GM21515 (cell line): Measurements from ENCODE around the gene USP49.

ENCODE experiments used
- ATAC-seq: cut with Tn5 transposase; IDR thresholded peaks from one replicate; pipeline ENCODE4 v1.9.1; 2021; ENCODE audit not compliant: unreplicated experiment

USP49 gene

GRCh38 chr6:41759905-41760579 is 135.1 kb downstream of the USP49 start:
- ATAC-seq, result no peak

DNA sequence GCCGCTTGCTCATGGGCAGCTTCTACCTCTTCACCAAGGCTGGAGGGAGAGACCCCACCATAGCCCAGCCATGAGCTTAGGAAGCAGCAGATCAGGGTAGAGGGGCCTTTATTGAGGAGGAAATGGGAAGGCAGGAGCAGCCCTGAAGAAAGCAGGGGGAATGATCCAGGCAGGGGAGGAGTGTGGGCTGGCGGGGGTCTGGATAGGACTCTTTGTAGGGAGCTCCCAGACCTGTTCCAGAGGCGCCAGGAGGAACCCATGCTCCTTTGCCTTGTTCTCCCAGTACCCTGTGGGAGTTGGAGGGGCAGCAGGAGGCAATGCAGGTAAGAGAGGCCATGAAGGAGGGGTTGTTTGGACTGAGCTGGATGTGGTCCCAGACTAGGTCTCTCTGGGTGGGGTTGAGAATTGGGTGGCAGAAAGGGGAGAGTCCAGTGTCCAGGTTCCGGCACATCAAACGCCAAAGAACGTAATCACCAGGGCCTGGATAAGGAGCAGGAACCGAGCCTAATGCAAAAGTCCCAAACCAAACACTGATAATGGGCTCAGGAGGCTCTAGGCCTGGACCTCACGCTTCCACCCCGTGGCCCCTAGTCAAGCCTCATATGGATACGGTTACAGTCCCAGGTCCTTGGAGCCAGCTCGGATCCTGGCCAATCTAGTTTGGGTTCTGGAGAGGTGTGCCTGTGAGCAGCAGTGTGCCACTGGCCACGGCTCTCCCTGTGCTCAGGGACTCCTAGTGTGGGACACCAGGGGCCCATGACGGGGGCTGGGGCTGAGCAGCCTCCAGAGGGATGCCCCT is 135.9 kb downstream of the USP49 start:
- ATAC-seq, result no peak

GRCh38 chr6:41758641-41759035 is 136.5 kb downstream of the USP49 start:
- no peak for ATAC-seq

DNA sequence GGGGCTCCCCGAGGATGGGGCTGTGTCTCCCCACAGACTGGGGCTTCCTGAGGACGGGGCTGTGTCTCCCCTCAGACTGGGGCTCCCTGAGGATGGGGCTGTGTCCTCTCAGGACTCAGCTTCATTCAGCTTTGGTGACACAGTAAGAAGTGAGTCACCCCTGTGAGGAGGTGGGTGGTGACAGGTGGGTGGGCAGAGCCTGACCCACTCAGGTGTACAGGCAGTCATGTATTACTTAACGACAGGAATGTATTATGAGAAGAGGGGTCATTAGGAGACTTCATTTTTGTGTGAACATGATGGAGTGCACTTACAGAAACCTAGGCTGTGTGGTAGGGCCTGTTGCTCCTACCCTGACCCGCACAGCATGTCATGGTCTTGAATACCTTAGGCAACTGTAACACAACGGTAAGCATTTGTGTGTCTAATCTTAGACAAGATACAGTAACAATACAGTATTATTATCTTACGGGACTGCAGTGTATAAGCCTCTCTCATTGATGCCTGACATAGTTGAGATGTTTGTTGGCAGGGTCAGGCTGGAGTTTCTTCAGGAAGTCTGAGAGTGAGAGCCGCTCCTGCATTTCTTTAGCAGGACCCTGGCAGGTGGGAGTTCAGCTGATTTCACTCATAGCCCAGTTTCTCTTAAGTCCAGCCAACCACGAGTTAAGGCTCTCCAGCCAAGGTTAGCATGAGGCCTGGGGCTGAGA is 137.1 kb downstream of the USP49 start:
- ATAC-seq, result no peak

- no peak for ATAC-seq
Observed at GRCh38 chr6:41757271-41757670, 137.9 kb downstream of the USP49 start.

GRCh38 chr6:41756354-41756753 is 138.8 kb downstream of the USP49 start:
- no peak for ATAC-seq

DNA sequence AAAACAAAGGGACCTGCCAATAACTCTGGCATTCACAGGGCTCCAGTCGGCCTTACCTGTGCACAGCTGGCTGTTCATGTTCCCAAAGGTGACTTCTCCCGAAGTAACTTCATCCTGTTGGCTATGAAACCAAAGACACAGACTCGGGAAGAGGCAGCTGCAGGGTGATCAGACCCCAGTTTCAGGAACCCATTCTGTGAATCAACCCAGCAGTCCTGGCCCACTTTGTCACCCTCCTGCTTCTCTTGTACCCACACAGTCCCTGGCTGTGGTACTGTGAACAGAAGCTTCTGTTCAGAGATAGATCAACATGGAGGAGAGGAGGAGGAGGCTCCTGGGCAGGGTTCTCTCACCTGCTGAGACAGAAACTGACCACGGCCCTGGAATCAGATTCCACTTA is 139.3 kb downstream of the USP49 start:
- ATAC-seq, result no peak

DNA sequence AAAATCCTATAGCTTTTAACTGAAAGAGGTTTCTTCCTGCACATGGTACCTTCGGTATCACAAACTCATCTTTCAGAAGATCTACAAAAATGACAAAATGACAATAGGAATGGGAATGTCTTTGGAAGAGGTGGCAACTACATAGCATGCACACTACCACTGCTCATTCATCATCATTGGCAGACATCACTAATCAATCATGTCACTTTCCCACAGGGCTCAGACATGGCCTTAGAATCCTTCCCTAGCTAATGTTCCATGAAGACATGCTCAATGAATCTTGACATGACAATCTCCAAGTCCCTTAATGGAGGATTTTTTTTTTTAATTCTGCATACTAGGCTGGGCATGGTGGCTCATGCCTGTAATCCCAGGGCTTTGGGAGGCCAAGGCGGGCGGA is 144.8 kb downstream of the USP49 start:
- no peak for ATAC-seq

- ATAC-seq, result no peak
Observed at GRCh38 chr6:41748542-41748941, 146.6 kb downstream of the USP49 start.

DNA sequence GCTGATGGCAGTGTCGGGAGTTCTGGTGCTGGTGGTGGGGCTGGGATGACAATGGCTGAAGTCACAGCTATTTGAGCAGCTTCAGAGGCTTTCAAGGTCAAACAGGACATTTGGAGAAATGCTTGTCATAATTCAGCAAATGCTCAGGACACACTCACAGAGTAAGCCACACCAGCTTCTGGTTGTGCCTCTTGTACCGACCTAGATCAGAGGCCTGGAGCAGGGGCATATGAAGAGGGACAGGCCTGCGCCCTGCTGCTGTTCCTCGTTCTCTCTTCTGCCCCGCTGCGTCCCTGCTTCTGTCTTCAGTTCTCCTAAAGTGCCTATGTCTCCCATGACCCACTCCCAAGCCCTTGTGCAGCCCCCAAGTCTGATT is 147.1 kb downstream of the USP49 start:
- ATAC-seq, result no peak

DNA sequence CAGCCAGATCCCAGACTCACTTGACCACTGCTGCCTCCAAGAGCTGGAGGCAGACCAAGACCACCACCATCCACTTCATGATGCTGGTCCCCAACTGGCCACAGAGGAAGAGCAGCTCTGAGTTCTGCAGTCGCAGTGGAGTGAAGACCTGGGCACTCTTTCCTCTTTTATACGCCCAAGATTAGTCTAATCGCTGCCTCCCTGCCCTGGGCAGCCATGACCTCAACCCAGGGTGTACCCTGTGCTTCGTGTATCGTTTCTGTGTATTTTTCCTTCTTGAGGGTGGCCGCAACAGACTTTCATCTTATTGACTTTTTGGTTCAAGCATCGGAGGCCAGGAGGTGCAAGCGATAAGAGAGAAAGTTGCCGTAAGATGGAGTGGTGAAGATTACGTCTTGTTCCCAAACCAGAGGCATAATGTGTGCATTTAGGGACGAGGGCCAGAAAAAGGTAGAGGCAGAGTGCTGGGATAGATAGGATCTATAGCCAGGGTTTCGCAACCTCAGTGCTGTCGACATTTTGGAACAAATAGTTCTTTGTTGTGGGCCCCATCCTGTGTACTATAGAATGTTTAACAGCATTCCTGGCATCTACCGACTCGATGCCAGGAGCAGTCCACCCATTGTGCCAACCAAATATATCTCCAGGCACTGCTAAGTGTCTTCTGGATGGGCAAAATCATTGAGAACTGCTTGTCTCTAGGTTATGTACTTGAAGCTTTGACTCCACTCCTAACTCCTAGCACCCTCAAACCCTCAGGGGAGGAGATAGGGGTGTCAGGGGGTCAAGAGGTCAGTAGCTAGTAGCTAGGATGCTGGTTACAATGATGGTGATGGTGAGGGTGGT is 147.7 kb downstream of the USP49 start, which contains the start of gene PGC:
Gene PGC (minus strand): TSS at position 142 of the 846 bp plus-strand sequence. CDS start 63 bp downstream, at position 79.
- ATAC-seq, result no peak

DNA sequence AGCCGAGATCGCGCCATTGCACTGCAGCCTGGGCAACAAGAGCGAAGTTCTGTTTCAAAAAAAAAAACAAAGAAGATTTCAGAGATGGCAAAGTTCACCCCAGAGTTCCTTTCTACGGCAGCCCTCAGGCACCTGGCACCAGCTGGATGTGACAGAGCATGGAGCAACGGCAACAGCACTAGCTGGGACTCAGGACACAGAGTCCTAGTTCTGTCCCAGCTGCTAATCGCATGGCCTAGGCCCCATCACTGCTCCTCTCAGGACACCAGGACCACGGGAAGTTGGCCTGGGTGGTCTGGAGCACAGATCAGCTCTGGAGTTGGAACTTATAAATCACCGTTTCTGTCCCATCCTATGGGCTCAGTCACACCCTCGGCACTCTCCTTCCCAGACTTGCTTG is 149.1 kb downstream of the USP49 start:
- no peak for ATAC-seq

- ATAC-seq, result no peak
Observed at GRCh38 chr6:41744236-41744787, 150.9 kb downstream of the USP49 start.

DNA sequence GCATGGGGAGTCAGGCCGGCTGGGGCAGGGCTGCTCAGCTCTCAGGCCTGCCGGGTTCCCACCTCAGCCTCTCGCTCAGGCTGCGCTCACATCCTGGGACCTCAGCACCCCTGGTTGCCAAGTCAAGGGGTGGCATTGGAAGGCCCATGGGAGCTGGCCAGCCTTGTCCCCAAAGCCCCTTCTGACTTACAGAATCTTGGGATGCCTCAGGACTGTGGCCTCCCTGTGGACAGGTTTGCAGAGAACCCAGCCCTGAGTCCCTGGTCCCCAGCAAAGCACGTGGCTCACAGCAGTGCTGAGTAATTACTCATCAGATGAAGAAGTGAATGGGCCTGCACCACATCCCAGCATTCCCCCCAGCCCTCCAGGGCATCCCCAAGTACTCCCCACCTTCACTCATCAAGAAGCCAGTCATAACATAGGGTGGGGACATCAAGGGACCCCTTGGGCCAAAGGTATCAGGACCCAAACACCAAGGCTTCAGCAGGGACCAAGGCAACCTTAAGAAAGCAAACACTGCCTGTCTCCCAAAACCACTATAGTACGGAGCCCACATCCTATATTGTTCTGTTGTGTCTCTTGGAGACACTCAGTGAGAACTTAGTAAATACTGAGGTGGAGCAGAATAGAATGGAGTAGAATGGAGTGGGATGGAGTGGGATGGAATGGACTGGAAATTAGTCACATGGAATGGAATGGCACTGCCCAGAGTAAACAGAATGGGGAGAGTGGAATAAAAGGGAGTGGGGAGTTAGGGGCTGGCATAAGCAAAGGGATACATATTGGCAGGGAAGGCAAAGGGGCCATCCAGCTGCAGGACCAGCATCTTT is 151.6 kb downstream of the USP49 start:
- no peak for ATAC-seq

DNA sequence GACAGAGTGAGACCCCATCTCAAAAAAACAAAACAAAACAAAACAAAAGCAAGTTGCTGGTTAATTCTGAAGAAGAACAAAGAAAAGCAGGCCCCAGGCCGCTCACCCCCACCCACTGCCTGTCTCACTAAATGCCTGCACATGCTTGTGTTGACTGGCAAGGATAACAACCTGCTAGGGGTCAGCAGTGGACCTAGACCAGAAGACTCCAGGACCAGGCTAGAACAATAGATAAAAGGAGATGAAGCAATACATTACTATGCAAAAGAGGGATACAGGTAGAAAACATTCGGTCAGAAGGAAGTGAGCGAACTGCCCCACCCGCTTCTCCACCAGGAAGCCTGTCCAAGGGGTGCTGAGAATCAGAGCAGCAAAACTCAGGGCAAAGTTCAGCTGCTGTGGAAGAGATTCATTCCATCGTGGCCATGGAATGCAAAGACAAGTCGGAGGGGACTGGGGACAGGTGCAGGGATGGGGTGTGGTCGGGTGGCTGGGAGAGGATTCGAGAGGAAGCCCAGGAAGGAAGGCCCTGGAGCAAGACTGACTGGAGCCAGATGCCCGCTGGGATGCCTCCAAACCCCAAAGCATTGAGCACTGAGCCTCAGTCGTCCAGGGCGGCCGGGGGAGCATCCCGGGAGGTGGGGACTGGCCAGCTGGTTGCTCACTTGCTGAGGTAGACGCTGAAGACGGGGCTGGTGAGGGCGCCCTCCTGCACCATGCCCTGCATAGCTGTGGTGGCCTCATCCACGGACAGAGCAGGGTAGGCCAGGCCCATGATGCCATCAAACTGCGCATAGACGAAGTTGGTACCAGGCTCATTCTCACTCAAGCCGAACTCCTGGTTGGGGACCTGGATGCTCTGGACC is 153.3 kb downstream of the USP49 start:
- ATAC-seq, result no peak

DNA sequence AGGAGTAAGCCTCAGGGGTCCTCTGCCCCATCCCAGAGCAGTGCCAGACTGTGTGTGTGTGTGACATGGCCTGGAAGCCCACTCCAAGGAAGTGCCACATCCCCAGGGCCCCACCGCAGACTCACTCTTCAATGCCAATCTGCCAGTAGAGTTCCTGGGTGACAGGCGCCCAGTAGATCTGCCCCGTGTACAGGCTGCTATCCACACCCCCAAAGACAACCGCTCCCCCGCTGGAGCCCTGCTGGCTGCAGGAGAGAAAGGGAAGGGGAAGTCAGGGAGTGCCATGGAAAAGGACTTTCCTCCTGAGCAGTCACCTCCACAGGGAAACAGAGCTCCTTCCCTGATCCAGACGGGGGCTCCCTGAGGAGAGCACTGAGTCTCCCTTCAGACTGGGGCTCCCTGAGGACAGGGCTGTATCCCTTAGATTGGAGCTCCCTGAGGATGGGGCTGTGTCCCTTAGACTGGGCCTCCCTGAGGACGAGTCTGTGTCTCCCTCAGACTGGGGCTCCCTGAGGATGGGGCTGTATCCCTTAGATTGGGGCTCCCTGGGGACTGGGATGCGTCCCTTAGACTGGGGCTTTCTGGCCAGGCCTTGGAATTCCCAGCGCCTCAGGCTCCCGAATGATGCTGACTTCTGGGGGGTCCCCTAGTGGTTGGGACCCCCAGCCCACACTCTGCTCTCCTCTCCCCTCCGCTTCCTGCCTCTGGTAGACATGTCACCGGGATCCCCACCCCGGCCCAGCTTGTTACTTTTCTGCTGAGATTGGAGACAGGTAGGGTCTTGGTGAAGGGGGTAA is 154.6 kb downstream of the USP49 start:
- no peak for ATAC-seq
